HG02884 (cell line): ENCODE results near the gene GSTM5.
"Not testable (repeated sequence)": the region's sequence is repeated elsewhere in the genome, so short reads cannot be mapped to it uniquely, and the experiment has no call there.

ENCODE experiments used
- ATAC-seq: cut with Tn5 transposase; IDR thresholded peaks from one replicate; pipeline ENCODE4 v1.9.1; 2021; ENCODE audit warnings: mild to moderate bottlenecking, moderate library complexity; ENCODE audit not compliant: unreplicated experiment

Gene GSTM5

GRCh38 chr1:109760581-109761226, 48.7 kb downstream of the GSTM5 start:
- ATAC-seq, result no peak

- ATAC-seq, result no peak
Measured at GRCh38 chr1:109761227-109762038, 49.4 kb downstream of the GSTM5 start.

GRCh38 chr1:109762039-109762585, 50.1 kb downstream of the GSTM5 start:
- ATAC-seq, result no peak

- no peak for ATAC-seq
Measured at GRCh38 chr1:109762821-109763645, 51.0 kb downstream of the GSTM5 start.

DNA sequence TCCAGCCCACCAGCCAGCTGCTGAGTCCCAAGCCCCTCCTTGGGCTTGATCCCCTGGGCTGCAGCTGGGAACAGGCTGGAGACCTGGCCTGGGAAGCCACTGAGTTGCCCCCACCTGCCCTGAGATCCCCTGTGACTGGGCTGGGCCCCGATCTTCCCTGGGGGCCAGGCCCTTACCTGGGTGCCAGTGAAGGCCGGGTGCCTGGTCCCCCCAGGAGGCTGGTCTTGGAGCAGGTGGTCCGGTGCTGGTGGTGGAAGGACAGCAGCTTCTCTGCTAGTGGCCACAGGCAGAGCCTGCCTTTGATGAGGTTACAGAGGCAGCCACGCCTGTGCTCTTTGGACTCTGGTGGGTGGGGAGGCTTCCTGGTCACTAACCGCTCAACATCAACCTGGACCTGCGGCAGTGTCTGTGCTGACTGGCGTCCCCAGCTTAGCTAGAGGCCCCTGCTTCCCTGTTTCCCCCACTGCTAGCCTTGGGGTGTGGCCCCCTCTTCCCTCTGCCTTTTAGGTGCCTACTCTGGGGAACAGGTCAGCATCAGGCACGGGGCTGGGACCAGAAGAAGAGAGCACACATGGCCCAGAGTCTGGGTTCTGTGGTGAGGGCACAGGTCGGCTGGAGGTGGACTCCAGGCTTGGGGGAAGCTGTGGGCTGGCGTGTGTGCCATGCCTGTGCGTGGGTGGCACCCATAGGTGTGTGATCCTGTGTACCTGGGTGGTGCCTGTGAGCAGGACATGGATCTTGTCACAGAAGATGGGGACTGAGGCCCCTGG, 51.8 kb downstream of the GSTM5 start, which contains the start of gene EPS8L3:
Gene EPS8L3, minus strand, starts transcription at position 278 of the 770 bp plus-strand sequence. CDS start 2,174 bp downstream, outside the sequence.
- no peak for ATAC-seq

DNA sequence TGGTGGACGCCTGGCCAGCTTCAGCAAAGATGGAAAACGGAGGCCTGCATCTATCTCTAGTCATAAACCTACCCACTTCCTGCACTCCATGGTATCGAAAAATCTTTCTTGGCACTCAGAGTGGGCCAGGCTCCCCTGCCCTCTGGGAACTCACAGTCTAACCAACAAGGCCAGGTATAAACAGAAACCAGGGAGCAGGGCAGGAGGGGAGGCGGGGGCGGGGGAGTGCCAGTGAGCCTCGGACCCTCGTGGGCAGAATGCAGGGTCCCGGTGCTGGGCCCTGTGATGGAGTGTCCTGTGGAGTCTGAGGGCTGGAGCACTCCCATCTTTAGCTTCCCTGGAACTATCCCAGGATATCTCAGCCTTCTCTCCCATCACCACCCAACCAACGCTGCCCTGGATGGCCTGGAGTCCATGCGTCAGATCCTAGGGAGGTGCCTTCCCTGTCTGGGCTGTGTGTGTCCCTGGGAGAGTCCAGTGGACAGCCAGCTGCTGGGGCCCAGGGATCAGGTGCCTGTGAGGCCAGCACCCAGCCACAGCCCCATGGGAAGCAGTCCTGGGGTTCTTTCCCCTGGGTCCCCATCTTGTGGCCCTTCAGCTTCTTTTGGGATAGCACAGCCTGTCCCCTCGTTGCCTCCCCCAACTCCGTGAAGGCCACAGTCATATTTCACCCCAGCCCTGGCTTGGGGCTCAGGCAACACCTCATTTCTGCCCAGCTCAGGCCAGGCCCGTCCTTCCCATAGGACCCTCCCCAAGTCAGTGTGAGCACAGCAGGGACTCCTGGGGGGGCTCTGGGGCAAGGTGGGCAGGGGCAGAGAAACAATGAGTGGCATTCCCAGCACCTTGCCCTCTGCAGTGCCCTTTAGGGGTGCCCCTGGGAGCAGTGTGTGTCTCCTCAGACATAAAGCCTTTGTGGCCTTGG, 52.8 kb downstream of the GSTM5 start:
- no peak for ATAC-seq

- ATAC-seq, result no peak
Measured at GRCh38 chr1:109765483-109765815, 53.4 kb downstream of the GSTM5 start.

DNA sequence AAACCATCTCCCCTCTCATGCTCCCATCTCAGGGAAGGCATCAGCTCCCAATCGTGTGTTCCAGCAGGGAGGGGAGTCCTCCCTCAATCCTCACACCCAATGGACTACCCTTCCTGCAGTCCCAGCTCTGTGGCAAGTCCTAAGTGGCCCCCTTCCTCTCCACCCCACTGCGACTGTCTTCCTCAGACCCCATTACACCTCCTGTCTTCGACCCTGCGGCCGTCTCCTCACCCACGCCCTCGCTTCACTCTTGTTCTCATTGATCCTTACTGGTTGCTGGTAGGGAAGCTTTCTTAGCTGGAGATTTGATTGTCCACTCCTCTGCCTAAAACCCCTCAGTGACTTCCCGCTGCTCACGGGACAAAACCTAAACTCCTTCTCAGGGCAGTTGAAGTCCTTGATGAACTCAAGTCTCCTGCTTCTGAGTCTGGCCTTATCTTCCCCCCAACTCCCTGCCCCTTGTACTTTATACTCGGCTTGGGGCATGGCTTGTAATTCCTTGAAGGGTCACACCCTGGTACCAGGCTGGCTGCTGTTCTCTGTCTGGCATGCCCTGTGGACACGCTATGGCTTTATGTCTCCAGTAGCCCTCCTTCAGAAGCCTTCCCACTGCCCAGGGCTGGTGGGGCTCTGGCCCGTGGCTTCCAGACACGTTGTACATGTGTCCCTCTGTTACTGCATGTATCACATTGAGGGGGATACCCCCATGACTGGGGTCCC, 54.0 kb downstream of the GSTM5 start:
- no peak for ATAC-seq

GRCh38 chr1:109766991-109767636, 55.1 kb downstream of the GSTM5 start:
- not testable (repeated sequence) for ATAC-seq
